ENCODE data around the gene ADGRF4.

ADGRF4 gene

GRCh38 chr6:47769982-47770381 is 71.6 kb downstream of the ADGRF4 start:
- no peak overlapping the region for H3K4me3 ChIP-seq (replicated peaks; ENCODE audit: low read depth, low read length)
- DNase-seq (ENCODE audit: extremely low read depth, insufficient read length) = no peak
- no peaks in the 10 kb centered on the region for H3K27me3 ChIP-seq (replicated peaks; ENCODE audit: control insufficient read depth, insufficient read depth, low read length)
- no peaks in the 10 kb centered on the region for H3K36me3 ChIP-seq (ENCODE audit: control insufficient read depth, insufficient read depth, low read length)
- no peak for TF ChIP-seq CTCF (IDR thresholded peaks at IDR 0.05; ENCODE audit: insufficient read depth, low read length, poor library complexity, severe bottlenecking)

All from GM06990 (cell line).